SKM-1 treated with dmso at 0.1 percent for 144 hours (cell line): ENCODE measurements around the gene ZNF75A.

Experiments used
- DNase-seq: peaks from one replicate; lab custom pipeline; 2025; ENCODE audit not compliant: unreplicated experiment; lab: John Stamatoyannopoulos, UW

Gene ZNF75A

DNA sequence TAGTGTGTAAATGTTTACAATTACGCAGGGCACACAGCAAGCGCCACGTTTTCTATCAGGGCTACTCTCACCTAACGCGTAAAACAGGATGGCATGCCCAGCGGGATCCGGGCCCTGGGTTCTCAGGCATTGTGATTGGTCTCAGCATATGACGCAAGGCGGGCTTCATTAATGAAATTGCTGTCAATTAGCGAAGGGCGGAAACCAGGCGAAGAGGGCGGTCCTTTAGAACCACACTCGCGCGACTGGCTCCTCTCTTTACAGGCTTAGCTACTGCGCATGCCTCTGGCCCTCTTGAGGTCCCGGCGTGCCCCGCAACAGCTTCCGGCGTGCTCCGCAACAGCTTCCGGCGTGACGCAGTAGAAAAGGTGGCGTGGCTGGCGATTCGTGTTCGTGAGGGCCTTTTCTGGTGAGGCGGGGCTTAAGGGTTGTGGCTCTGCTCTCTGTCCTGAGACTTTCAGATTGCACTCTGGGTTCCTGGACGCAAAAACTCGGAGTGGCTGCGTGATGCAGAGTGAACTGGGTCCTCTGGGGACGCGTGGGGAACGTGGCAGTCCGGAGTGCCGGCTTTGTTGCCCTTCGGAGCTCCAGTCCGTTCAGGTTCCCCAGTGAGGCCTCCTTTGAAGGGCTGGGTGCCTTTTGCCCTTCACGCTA is 59.6 kb downstream of the ZNF75A start:
- DNase-seq, result peak; percentile 70
